HK-2 (cell line): ENCODE data around the gene FRMD4A.
"Not testable (repeated sequence)": the region's sequence is repeated elsewhere in the genome, so short reads cannot be mapped to it uniquely, and the experiment has no call there.

Experiments
- DNase-seq: peaks from one replicate; pipeline ENCODE4 v3.0.0-alpha.2; 2018; ENCODE audit not compliant: unreplicated experiment

FRMD4A gene

GRCh38 chr10:13913897-13914296, 416.8 kb downstream of the FRMD4A start:
- no peak for DNase-seq

- no peak for DNase-seq
These were observed 418.8 kb downstream of the FRMD4A start for GRCh38 chr10:13911821-13912520.

- no peak for DNase-seq
These were observed 421.0 kb downstream of the FRMD4A start for GRCh38 chr10:13909516-13910258.

- DNase-seq: no peak
These were observed 422.2 kb downstream of the FRMD4A start for GRCh38 chr10:13908475-13908874.

GRCh38 chr10:13907570-13907969, 423.2 kb downstream of the FRMD4A start:
- DNase-seq: no peak

- no peak for DNase-seq
These were observed 425.4 kb downstream of the FRMD4A start for GRCh38 chr10:13905281-13905680.

- no peak for DNase-seq
These were observed 426.7 kb downstream of the FRMD4A start for GRCh38 chr10:13904064-13904463.

GRCh38 chr10:13902868-13903587, 427.7 kb downstream of the FRMD4A start:
- no peak for DNase-seq

GRCh38 chr10:13899941-13900340, 430.8 kb downstream of the FRMD4A start:
- DNase-seq: no peak

- DNase-seq: not testable (repeated sequence)
These were observed 434.6 kb downstream of the FRMD4A start for GRCh38 chr10:13896146-13896545.

- DNase-seq: no peak
These were observed 436.2 kb downstream of the FRMD4A start for GRCh38 chr10:13894412-13895093.

GRCh38 chr10:13893926-13894325, 436.8 kb downstream of the FRMD4A start:
- no peak for DNase-seq

GRCh38 chr10:13892871-13893270, 437.9 kb downstream of the FRMD4A start:
- DNase-seq: no peak

- DNase-seq: no peak
These were observed 438.7 kb downstream of the FRMD4A start for GRCh38 chr10:13892001-13892491.

GRCh38 chr10:13891128-13892000, 439.4 kb downstream of the FRMD4A start:
- no peak for DNase-seq

- no peak for DNase-seq
These were observed 440.2 kb downstream of the FRMD4A start for GRCh38 chr10:13890233-13891127.

- no peak for DNase-seq
These were observed 443.0 kb downstream of the FRMD4A start for GRCh38 chr10:13887761-13888160.

- DNase-seq: no peak
These were observed 445.3 kb downstream of the FRMD4A start for GRCh38 chr10:13885238-13885990.
